ENCODE results near the gene LYRM4. TPM values are rescaled to one million over a fixed set of nuclear protein-coding genes. Genes with fewer than 3 reads are reported as not detected.
A peak's percentile ranks its signal among the peaks of the same experiment; 100 is the strongest.

LYRM4 gene
- total RNA-seq, 2 experiments from 2014 or later = 21.2 to 22.7 TPM

DNA sequence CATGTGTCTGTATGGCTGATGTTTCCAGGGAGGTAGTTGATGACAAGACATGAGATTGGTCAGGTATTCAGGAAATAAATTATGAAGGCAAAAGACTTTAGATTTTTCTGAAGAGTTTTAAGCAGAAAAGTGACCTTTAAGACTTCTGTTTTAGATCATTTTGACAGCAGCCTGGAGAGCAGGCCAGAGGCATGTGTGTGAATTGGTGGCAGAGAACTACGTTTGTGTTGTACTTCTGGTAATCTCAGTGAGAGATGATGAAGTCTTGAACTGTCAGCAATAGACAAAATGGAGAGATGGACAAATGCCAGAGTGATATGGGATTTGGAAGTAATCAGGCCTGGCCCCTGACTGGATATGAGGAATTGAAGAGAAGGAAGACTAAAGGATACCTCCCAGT lies 31.4 kb upstream of the LYRM4 start:
- CTCF ChIA-PET = interaction anchor here (1.5 kb wide), 1 partner anchor 11 kb away, joined by 3 read pairs; no protein-coding TSS in a partner anchor
- Mint-ChIP-seq H3K4me1 (peaks cover 51% of the 10 kb centered on the region), H3K4me3 (no peak overlapping the region), H3K9me3 (no peaks in the 10 kb centered on the region), H3K27ac (no peak overlapping the region), H3K27me3 (no peaks in the 10 kb centered on the region), H3K36me3 (ENCODE audit: low read depth) (peaks cover 13% of the 10 kb centered on the region)
- DNase-seq = no peak
- POLR2A ChIA-PET = no interaction called here

DNA sequence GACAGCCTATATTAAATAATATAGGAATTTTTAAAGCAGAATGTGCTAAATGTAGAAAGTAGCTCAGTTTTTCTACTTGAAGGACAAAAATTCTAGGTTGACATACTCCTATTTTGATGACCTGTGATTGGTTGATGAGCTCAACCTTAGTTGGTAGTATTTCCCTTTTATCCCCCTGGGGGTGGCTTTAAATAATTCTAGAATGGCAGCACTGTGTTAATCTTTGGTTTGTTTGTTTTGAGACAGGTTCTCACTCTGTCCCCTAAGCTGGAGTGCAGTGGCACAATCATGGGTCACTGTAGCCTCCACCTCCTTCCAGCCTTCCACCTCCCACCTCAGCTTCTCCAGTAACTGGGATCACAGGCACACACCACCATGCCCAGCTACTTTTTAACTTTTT lies 29.8 kb upstream of the LYRM4 start:
- POLR2A ChIA-PET = interaction anchor here (0.9 to 1.5 kb wide), 5 partner anchors 9 to 30 kb away, joined by 3 to 6 read pairs (median 5); partner anchors contain the start of genes FARS2 and LYRM4
- no peak for DNase-seq
- H3K27me3 Mint-ChIP-seq = no peaks in the 10 kb centered on the region
- peaks cover 53% of the 10 kb centered on the region for H3K4me1 Mint-ChIP-seq
- H3K9me3 Mint-ChIP-seq = no peaks in the 10 kb centered on the region
- H3K36me3 Mint-ChIP-seq (ENCODE audit: low read depth) = peaks cover 7% of the 10 kb centered on the region
- CTCF ChIA-PET = interaction anchor here (2.2 kb wide), 1 partner anchor 12 kb away, joined by 8 read pairs; no protein-coding TSS in a partner anchor
- H3K27ac Mint-ChIP-seq = no peak overlapping the region
- H3K4me3 Mint-ChIP-seq = no peak overlapping the region

DNA sequence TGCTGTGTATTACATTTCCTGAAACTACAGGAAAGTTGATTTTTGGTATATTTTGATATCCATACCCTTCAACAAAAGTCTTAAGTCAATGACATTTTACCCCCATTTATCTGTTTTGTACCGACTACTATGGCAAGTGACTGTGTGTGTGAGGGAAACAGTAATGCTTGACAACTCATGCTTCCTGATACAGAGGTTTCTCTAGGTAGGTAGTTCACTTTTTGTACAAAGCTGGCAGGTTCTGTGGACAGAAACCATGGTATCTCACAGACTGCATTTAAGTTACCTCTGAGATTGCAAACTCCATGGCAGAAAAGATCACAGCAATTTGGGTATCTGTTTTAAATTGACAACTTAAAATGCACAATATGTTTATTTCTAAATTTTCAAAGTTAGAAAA lies 29.3 kb upstream of the LYRM4 start:
- no peaks in the 10 kb centered on the region for H3K27me3 Mint-ChIP-seq
- POLR2A ChIA-PET = interaction anchor here (0.9 to 1.5 kb wide), 5 partner anchors 9 to 29 kb away, joined by 3 to 6 read pairs (median 5); partner anchors contain the start of genes FARS2 and LYRM4
- H3K27ac Mint-ChIP-seq = no peak overlapping the region
- DNase-seq = no peak
- H3K4me3 Mint-ChIP-seq = no peak overlapping the region
- CTCF ChIA-PET = interaction anchor here (2.2 kb wide), 1 partner anchor 12 kb away, joined by 8 read pairs; no protein-coding TSS in a partner anchor
- H3K9me3 Mint-ChIP-seq = no peaks in the 10 kb centered on the region
- H3K4me1 Mint-ChIP-seq = peaks cover 57% of the 10 kb centered on the region
- H3K36me3 Mint-ChIP-seq (ENCODE audit: low read depth) = peaks cover 7% of the 10 kb centered on the region

DNA sequence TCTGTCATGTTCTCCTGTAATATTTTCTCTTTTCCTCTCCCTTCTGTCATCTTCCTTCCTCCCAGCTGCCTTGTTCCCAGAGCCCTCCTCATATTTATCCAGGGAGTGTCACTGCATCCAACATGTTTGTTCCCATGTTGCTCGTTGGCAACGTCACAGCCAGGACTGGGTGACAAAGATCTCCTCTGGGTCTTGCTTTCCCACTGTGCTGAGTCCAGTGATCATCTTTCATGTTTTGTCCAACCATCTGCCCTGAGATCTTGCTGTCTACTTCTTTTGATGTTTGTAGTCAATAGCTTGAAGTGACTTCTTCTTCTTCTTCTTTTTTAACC lies 27.2 kb upstream of the LYRM4 start:
- H3K36me3 Mint-ChIP-seq (ENCODE audit: low read depth) = peaks cover 7% of the 10 kb centered on the region
- DNase-seq = no peak
- peaks cover 53% of the 10 kb centered on the region for H3K4me1 Mint-ChIP-seq
- CTCF ChIA-PET = interaction anchor here (0.6 to 2.2 kb wide), 3 partner anchors 15 to 32 kb away, joined by 3 to 9 read pairs (median 5); no protein-coding TSS in a partner anchor
- H3K27me3 Mint-ChIP-seq = no peaks in the 10 kb centered on the region
- H3K4me3 Mint-ChIP-seq = no peak overlapping the region
- POLR2A ChIA-PET = interaction anchor here (1.3 to 1.4 kb wide), 2 partner anchors 14 to 22 kb away, joined by 4 to 5 read pairs; no protein-coding TSS in a partner anchor
- no peaks in the 10 kb centered on the region for H3K9me3 Mint-ChIP-seq
- no peak overlapping the region for H3K27ac Mint-ChIP-seq

DNA sequence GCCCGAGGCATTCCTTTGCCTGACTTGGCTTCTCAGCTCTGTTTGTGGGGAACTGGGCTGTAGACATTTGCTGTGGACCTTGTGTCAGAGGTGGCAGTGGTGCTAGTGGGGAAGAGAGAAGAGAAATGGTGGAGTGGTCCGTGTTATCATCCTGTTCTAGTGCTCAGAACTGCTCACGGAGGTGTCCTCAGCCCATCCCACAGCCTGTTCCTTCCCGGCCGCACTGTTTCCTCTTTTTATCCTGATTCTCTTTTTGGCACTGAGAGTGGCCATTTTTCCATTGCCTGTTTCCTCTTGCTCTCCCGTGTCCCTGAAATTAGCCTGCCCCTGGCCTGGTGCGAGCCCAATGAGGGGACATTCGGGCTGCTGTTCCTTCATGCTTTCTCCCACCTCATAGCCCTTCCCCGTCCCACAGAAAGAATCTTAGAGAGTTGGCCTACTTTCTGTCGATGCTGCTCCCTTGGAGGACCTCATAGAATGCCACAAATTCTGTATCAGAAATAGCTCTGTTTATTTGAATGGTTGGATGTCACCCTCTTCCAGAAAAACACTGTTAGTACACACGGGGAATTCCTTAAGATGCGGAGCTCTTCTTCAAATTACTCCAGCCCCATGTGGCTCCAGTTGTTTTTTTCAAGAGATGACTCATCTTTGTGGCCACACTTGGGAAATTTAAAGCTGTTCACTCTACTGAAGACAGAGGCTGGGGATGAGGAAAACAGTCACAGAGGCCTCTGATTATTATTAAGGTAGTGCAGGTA lies 26.6 kb upstream of the LYRM4 start:
- POLR2A ChIA-PET = interaction anchor here (1.3 to 1.4 kb wide), 2 partner anchors 15 to 22 kb away, joined by 4 to 5 read pairs; no protein-coding TSS in a partner anchor

DNA sequence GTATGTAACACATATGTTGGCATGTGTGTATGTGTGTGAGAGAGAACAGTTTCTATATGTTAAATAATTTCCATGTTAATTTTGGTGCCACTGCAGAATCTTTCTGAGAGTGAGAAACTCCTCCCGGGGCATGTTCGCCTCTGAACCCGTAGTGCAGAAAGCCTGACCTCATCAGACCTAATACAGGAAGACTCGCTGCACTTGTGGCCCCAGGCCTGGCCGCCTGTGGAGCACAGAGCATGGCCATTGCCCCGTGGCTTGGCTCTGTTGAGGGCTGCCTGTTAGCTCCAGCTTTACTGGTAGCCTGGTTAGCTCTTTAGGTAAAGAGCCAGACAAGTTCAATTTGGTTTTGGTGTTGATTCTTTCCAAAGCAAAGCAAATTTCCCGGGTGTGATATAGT lies 26.0 kb upstream of the LYRM4 start:
- Mint-ChIP-seq H3K27ac (no peak overlapping the region), H3K27me3 (no peaks in the 10 kb centered on the region), H3K36me3 (ENCODE audit: low read depth) (peaks cover 8% of the 10 kb centered on the region), H3K4me1 (peaks cover 56% of the 10 kb centered on the region), H3K9me3 (no peaks in the 10 kb centered on the region), H3K4me3 (no peak overlapping the region)
- ChIA-PET POLR2A (no interaction called here), CTCF (no interaction called here)
- DNase-seq = no peak

More for the DNA sequence above, 26.6 kb upstream of the LYRM4 start:
- Mint-ChIP-seq H3K27me3 (no peaks in the 10 kb centered on the region), H3K36me3 (ENCODE audit: low read depth) (peaks cover 7% of the 10 kb centered on the region), H3K4me3 (no peak overlapping the region), H3K4me1 (peaks cover 52% of the 10 kb centered on the region), H3K27ac (no peak overlapping the region), H3K9me3 (no peaks in the 10 kb centered on the region)
- CTCF ChIA-PET = interaction anchor here (0.6 to 2.2 kb wide), 3 partner anchors 15 to 31 kb away, joined by 3 to 9 read pairs (median 5); no protein-coding TSS in a partner anchor
- no peak for DNase-seq

DNA sequence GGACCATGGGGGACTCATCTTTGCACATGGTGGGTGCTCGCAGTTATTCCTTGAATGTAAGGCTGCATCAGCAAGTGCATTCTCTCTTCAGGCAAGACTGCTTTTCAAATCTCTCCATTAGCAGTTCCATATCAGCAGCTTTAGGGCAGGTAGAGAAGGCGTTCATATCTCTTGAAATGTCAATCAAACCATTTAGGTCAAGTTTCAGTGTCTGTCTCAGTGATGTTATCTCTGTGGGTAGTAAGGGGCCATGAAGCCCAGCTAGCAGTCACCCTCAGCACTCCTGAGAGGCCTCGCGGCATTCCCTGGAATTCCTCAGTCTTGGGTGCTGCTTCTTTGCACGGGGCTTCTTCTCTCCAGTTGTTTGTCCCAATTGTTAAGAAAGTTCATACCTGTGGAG lies 24.8 kb upstream of the LYRM4 start:
- no peaks in the 10 kb centered on the region for H3K9me3 Mint-ChIP-seq
- no peaks in the 10 kb centered on the region for H3K27me3 Mint-ChIP-seq
- DNase-seq = no peak
- ChIA-PET POLR2A (interaction anchor here (1.0 kb wide), 1 partner anchor 9 kb away, joined by 3 read pairs; no protein-coding TSS in a partner anchor), CTCF (no interaction called here)
- H3K27ac Mint-ChIP-seq = no peak overlapping the region
- H3K4me1 Mint-ChIP-seq = peaks cover 65% of the 10 kb centered on the region
- no peak overlapping the region for H3K4me3 Mint-ChIP-seq
- peaks cover 8% of the 10 kb centered on the region for H3K36me3 Mint-ChIP-seq (ENCODE audit: low read depth)

DNA sequence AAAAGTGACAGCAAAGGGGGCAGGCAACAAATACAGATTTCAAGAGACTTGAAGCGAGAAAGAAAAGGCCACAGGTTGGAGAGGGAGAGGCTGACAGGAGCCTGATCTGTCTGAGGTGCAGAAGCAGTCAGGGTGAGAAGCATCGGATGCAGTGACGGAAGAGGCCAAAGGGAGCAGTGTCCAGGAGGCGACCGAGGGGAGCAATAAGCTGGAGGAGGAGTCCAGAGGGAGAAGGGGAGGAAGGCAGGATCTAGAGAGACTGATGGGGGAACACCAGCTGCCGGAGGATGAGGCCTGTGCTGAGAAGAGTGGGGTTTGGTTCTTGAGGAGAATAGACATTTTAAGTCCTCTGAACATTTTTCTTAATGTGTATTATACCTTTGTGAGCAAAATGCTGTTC lies 24.3 kb upstream of the LYRM4 start:
- H3K4me1 Mint-ChIP-seq = peaks cover 68% of the 10 kb centered on the region
- H3K9me3 Mint-ChIP-seq = no peaks in the 10 kb centered on the region
- H3K27ac Mint-ChIP-seq = no peak overlapping the region
- DNase-seq = no peak
- POLR2A ChIA-PET = interaction anchor here (1.0 kb wide), 1 partner anchor 10 kb away, joined by 3 read pairs; no protein-coding TSS in a partner anchor
- no peaks in the 10 kb centered on the region for H3K27me3 Mint-ChIP-seq
- peaks cover 8% of the 10 kb centered on the region for H3K36me3 Mint-ChIP-seq (ENCODE audit: low read depth)
- CTCF ChIA-PET = no interaction called here
- no peak overlapping the region for H3K4me3 Mint-ChIP-seq

DNA sequence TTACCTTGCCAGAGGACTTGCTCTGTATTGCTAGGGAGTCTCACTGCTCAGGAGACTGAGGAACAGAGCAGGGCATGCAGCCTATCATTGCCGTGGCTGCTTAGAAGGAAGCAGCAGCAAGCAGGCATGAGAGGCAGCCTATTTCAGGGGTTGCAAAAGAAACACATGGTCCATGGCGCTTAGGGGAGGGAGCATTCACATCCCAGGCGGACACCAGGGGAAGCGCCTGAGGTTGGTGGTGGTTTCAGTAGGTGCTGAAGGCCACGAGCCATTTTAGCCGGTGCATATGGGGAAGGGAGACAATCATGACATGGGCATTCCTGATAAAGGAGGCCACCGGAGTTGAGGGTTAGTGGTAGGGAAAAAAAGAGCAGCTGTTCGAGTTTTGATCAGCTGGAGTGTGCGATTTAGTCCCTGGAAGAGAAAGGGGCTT lies 21.5 kb upstream of the LYRM4 start:
- Mint-ChIP-seq H3K9me3 (no peaks in the 10 kb centered on the region), H3K4me3 (no peak overlapping the region), H3K36me3 (ENCODE audit: low read depth) (peaks cover 14% of the 10 kb centered on the region), H3K4me1 (peaks cover 69% of the 10 kb centered on the region), H3K27ac (peak overlapping the region; percentile 28), H3K27me3 (no peaks in the 10 kb centered on the region)
- DNase-seq = no peak
- ChIA-PET CTCF (interaction anchor here (2.8 kb wide), 1 partner anchor 20 kb away, joined by 10 read pairs; no protein-coding TSS in a partner anchor), POLR2A (no interaction called here)

DNA sequence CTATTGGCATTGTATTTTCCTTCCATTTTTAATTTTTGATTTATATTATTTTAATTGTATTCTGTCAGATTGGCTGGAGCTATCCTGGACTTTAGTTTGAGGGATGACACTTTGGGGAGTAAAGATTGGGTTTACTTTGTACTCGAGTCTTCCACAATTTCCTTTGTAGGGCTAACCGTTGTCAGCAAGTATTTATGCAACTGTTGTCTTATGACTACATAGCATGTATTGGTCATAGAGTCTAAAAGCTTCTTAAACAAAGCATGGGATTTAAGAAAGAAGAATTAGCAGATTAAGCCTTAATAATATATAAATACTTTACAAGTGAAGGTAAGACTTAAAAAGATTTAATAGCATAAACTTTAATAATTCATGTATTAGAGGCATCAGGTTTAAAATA lies 20.2 kb upstream of the LYRM4 start:
- H3K27ac Mint-ChIP-seq = peak overlapping the region; percentile 87
- no peaks in the 10 kb centered on the region for H3K27me3 Mint-ChIP-seq
- no peaks in the 10 kb centered on the region for H3K9me3 Mint-ChIP-seq
- CTCF ChIA-PET = interaction anchor here (1.1 to 2.9 kb wide), 3 partner anchors 15 to 107 kb away, joined by 3 to 14 read pairs (median 3); no protein-coding TSS in a partner anchor
- H3K4me3 Mint-ChIP-seq = no peak overlapping the region
- H3K36me3 Mint-ChIP-seq (ENCODE audit: low read depth) = peaks cover 14% of the 10 kb centered on the region
- POLR2A ChIA-PET = interaction anchor here (1.0 to 5.5 kb wide), 6 partner anchors 11 to 107 kb away, joined by 3 to 62 read pairs (median 12); partner anchors contain the start of genes FARS2 and LYRM4
- DNase-seq = no peak
- H3K4me1 Mint-ChIP-seq = peaks cover 76% of the 10 kb centered on the region

DNA sequence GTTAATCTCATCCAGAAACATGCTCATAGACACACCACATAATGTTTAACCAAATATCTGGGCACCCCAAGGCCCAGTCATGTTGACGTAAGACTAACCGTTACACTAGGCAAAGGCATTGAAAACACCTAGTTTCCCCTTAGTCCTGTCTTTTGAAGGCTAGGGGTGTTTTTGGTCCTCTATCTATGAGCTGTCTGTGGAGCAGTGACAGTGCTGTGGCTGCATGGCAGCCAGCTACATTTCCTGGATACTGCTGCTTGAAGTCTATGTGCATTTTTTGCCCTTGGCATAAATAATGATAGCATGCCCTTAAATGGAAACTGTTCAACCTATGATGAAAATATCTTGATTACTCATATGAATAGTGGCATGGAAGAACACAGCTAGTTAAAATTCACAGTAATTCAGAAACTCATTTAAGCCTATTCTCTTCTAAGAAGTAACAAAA lies 19.2 kb upstream of the LYRM4 start:
- Mint-ChIP-seq H3K9me3 (no peaks in the 10 kb centered on the region), H3K27ac (peak overlapping the region; percentile 87), H3K4me3 (peak overlapping the region; percentile 21), H3K4me1 (peaks cover 76% of the 10 kb centered on the region), H3K27me3 (no peaks in the 10 kb centered on the region), H3K36me3 (ENCODE audit: low read depth) (peaks cover 19% of the 10 kb centered on the region)
- peak; percentile 57 for DNase-seq
- CTCF ChIA-PET = interaction anchor here (0.9 to 2.9 kb wide), 5 partner anchors 9 to 106 kb away, joined by 3 to 14 read pairs (median 3); no protein-coding TSS in a partner anchor
- POLR2A ChIA-PET = interaction anchor here (1.0 to 5.5 kb wide), 9 partner anchors 10 to 106 kb away, joined by 3 to 62 read pairs (median 10); partner anchors contain the start of genes FARS2 and LYRM4

DNA sequence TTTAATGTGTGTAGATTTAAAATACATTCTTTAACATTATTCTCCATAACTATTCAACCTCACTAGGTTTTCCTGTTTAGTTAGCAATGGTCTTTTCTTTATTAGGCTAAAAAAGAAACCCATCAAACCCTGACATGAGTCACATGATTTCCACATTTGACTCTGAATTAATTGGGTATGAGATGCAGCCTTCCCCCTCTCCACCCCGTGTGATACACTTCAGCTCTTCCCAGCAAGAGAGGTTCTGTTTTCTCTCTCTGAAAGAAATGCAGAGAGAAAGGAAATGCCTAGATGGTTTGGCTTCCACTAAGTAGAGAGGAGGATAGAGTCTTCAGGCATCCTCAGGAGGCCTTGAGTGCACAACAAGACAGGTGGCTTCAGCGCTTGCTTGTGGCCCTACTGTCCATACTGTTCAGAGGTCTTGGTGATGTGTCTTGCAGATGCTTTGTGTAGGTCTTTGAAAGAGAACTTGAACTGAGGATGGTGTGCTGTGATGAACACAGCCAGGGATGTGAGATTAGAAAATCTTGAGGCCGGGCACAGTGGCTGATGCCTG lies 17.9 kb upstream of the LYRM4 start:
- Mint-ChIP-seq H3K4me1 (peaks cover 80% of the 10 kb centered on the region), H3K4me3 (no peak overlapping the region), H3K27ac (peak overlapping the region; percentile 95), H3K36me3 (ENCODE audit: low read depth) (peaks cover 19% of the 10 kb centered on the region), H3K27me3 (no peaks in the 10 kb centered on the region), H3K9me3 (no peaks in the 10 kb centered on the region)
- ChIA-PET CTCF (interaction anchor here (2.9 kb wide), 1 partner anchor 24 kb away, joined by 14 read pairs; no protein-coding TSS in a partner anchor), POLR2A (interaction anchor here (0.7 to 5.5 kb wide), 4 partner anchors 8 to 24 kb away, joined by 4 to 62 read pairs (median 13); partner anchors contain the start of genes FARS2 and LYRM4)
- DNase-seq = no peak

Measured in activated CD4-positive, alpha-beta memory T cell treated with anti-CD3 and anti-CD28 coated beads, Interleukin-2, amount 10 ng/mL, durations not matched to agents 7 days and 5 days (primary cell).